Mesothelial cell of epicardium (in vitro differentiated cells): ENCODE results near the gene TMEM218. TPM values are rescaled to one million over a fixed set of nuclear protein-coding genes. Genes with fewer than 3 reads are reported as not detected.

Source experiments
- DNase-seq, 2 experiments: peaks; one replicate each; pipeline ENCODE4 v3.0.0; 2021; ENCODE audit warnings: low spot score in 2 of 2; ENCODE audit not compliant: unreplicated experiment in 2 of 2
- H3K27ac Mint-ChIP-seq: 2 replicates; pipeline ENCODE4 v1.8.0; 2021; ENCODE audit warnings: mixed read lengths
- H3K27me3 Mint-ChIP-seq: 2 replicates; pipeline ENCODE4 v1.8.0; 2021; ENCODE audit warnings: low read depth, mixed read lengths
- H3K36me3 Mint-ChIP-seq: 2 replicates; pipeline ENCODE4 v1.8.0; 2021; ENCODE audit warnings: mixed read lengths
- H3K4me1 Mint-ChIP-seq: 2 replicates; pipeline ENCODE4 v1.8.0; 2021; ENCODE audit warnings: mixed read lengths
- H3K4me3 Mint-ChIP-seq: 2 replicates; pipeline ENCODE4 v1.8.0; 2021; ENCODE audit warnings: mild to moderate bottlenecking, moderate library complexity, mixed read lengths
- H3K9me3 Mint-ChIP-seq: 2 replicates; pipeline ENCODE4 v1.8.0; 2021; ENCODE audit warnings: mixed read lengths
- CTCF ChIP-seq: fragments of 200-600 bp; sonication (generic); IDR thresholded peaks from one replicate; pipeline ENCODE4 v1.5.0; 2021; ENCODE audit warnings: antibody characterized with exemption; ENCODE audit not compliant: unreplicated experiment
- total RNA-seq: library from RNA; stranded (reverse); gene quantifications from 3 replicates; pipeline ENCODE4 v1.2.1, GENCODE V29; 2021

The TMEM218 gene
- total RNA-seq, 1 donor from 2014 or later: 23.7 TPM

DNA sequence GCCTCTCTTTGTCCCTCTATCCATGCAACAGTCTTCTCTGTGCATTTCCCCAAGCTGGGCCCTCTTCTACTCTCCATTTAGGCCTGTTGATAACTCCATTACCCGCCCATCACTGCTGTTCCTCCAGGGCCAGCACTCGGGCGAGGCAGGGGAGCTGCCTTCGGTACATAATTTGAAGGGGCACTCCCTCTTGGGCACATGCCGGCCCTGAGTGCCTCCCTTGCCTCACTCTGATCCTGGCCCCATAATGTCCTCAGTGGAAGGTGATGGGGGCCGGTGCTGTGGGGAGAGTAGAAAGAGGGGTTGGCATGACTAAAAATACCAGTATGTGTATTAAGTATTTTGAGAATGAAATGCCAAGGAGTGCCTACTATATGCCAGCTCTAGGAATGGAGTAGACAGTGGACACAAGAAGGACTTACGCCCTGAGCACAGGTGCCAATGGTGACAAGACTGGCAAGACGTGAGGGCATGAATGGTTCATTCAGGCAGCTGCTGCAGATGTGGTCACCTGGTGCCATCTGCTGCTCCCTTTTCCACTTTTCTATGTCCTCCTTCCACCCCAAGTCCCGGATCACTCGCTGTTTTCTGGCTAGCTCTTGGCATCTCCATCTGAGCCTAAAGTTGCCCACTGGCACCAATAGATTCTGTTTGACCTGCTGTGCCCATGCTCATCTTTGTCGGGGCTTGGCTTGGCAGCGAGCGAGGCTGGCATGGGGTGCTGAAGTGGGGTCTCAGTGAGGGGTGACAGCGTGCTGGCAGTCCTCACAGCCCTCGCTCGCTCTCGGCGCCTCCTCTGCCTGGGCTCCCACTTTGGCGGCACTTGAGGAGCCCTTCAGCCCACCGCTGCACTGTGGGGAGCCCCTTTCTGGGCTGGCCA is 22.6 kb downstream of the TMEM218 start:
- Mint-ChIP-seq H3K27me3 (peaks cover 8% of the 10 kb centered on the region), H3K36me3 (no peaks in the 10 kb centered on the region), H3K4me1 (peaks cover 11% of the 10 kb centered on the region), H3K27ac (no peak overlapping the region), H3K4me3 (no peak overlapping the region), H3K9me3 (no peaks in the 10 kb centered on the region)
- TF ChIP-seq CTCF: no peak
- no peak for DNase-seq

- H3K9me3 Mint-ChIP-seq: no peaks in the 10 kb centered on the region
- H3K27me3 Mint-ChIP-seq: peaks cover 8% of the 10 kb centered on the region
- TF ChIP-seq CTCF: no peak
- no peak for DNase-seq
- H3K4me3 Mint-ChIP-seq: no peak overlapping the region
- no peaks in the 10 kb centered on the region for H3K36me3 Mint-ChIP-seq
- H3K27ac Mint-ChIP-seq: no peak overlapping the region
- H3K4me1 Mint-ChIP-seq: peaks cover 11% of the 10 kb centered on the region
Measured at GRCh38 chr11:125088123-125088522, 23.3 kb downstream of the TMEM218 start.

DNA sequence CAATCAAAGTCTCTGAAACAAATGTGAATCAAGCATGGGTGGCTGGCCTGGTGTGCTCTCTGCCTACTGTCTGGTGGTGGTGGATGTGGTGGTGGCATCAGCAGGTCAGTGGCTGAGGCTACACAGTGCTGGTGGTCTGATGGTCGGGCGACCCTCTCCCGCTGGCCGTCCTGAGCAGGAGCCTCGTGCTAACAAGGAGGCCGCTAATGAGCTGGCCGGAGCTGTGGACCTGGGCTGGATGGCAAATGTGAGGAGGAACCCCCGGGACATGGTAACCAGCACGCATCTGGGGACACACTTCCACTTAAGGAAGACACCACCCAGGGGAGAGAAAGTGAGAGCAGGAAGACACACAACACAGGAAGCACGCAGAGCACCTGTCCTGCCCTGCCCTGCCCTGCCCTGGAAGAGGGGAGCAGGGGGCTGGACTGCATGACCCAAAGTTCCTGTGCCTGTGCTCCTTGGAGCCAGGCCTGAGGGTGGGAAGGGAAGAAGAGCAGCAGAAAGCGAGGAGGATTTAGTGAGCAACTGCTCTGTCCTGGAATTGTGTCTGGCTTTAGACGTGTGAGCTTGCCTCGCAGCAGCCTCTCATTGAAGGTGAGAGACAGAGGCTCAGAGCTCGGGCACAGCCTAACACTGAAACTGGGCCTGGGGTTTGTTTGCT is 24.7 kb downstream of the TMEM218 start:
- Mint-ChIP-seq H3K9me3 (no peaks in the 10 kb centered on the region), H3K27ac (no peak overlapping the region), H3K4me3 (no peak overlapping the region), H3K27me3 (peaks cover 8% of the 10 kb centered on the region), H3K4me1 (peaks cover 8% of the 10 kb centered on the region), H3K36me3 (no peaks in the 10 kb centered on the region)
- TF ChIP-seq CTCF: no peak
- DNase-seq: no peak

GRCh38 chr11:125085301-125086081 is 25.9 kb downstream of the TMEM218 start:
- Mint-ChIP-seq H3K4me3 (no peak overlapping the region), H3K27ac (no peak overlapping the region), H3K27me3 (peaks cover 8% of the 10 kb centered on the region), H3K36me3 (no peaks in the 10 kb centered on the region), H3K4me1 (no peaks in the 10 kb centered on the region), H3K9me3 (no peaks in the 10 kb centered on the region)
- no peak for TF ChIP-seq CTCF
- no peak for DNase-seq

DNA sequence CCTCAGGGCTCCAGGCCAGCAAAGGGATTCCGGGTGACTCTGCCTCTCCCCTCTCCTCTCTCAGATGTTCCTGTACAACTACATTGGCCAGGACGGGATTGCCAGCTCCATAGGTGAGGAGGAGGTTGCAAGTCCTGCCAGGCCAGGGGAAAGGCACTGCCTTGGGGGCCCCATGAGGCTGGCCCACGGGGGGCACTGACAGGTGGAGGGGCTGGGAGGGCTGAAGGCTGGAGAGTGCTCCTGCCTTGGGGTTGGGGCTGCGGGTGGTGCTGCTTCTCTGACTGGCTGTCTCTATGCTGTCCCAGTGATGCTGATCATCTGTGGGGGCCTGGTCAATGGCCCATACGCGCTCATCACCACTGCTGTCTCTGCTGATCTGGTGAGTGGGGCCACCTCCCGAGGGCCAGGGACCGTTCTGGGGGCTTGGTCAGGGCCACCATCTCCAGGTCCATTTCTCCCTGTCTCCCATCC is 26.6 kb downstream of the TMEM218 start:
- DNase-seq: no peak
- no peaks in the 10 kb centered on the region for H3K4me1 Mint-ChIP-seq
- TF ChIP-seq CTCF: no peak
- H3K9me3 Mint-ChIP-seq: no peaks in the 10 kb centered on the region
- H3K36me3 Mint-ChIP-seq: no peaks in the 10 kb centered on the region
- H3K27ac Mint-ChIP-seq: no peak overlapping the region
- H3K27me3 Mint-ChIP-seq: peaks cover 8% of the 10 kb centered on the region
- no peak overlapping the region for H3K4me3 Mint-ChIP-seq
